Measurements from ENCODE around the gene KLHL29.

The KLHL29 gene

GRCh38 chr2:23513872-23514793, 129.2 kb downstream of the KLHL29 start:
- no peak for DNase-seq (ENCODE audit: low spot score)

GRCh38 chr2:23516520-23517256, 131.7 kb downstream of the KLHL29 start:
- no peak for DNase-seq (ENCODE audit: low spot score)

- no peak for DNase-seq (ENCODE audit: low spot score)
Observed at GRCh38 chr2:23518481-23519333, 133.7 kb downstream of the KLHL29 start.

- no peak for DNase-seq (ENCODE audit: low spot score)
Observed at GRCh38 chr2:23519334-23519651, 134.3 kb downstream of the KLHL29 start.

- no peak for DNase-seq (ENCODE audit: low spot score)
Observed at GRCh38 chr2:23520256-23520655, 135.3 kb downstream of the KLHL29 start.

- no peak for DNase-seq (ENCODE audit: low spot score)
Observed at GRCh38 chr2:23521060-23521459, 136.1 kb downstream of the KLHL29 start.

- no peak for DNase-seq (ENCODE audit: low spot score)
Observed at GRCh38 chr2:23522726-23523372, 137.9 kb downstream of the KLHL29 start.

GRCh38 chr2:23523373-23524260, 138.6 kb downstream of the KLHL29 start:
- no peak for DNase-seq (ENCODE audit: low spot score)

GRCh38 chr2:23524261-23524706, 139.3 kb downstream of the KLHL29 start:
- no peak for DNase-seq (ENCODE audit: low spot score)

GRCh38 chr2:23525137-23525765, 140.3 kb downstream of the KLHL29 start:
- DNase-seq (ENCODE audit: low spot score), result no peak

GRCh38 chr2:23526114-23526513, 141.1 kb downstream of the KLHL29 start:
- DNase-seq (ENCODE audit: low spot score), result no peak

- no peak for DNase-seq (ENCODE audit: low spot score)
Observed at GRCh38 chr2:23526835-23527790, 142.1 kb downstream of the KLHL29 start.

GRCh38 chr2:23528171-23528570, 143.2 kb downstream of the KLHL29 start:
- no peak for DNase-seq (ENCODE audit: low spot score)

GRCh38 chr2:23528690-23529089, 143.7 kb downstream of the KLHL29 start:
- DNase-seq (ENCODE audit: low spot score), result no peak

- no peak for DNase-seq (ENCODE audit: low spot score)
Observed at GRCh38 chr2:23529659-23530058, 144.7 kb downstream of the KLHL29 start.

- peak; percentile 67 for DNase-seq (ENCODE audit: low spot score)
Observed at GRCh38 chr2:23530206-23530908, 145.4 kb downstream of the KLHL29 start.

GRCh38 chr2:23530909-23531276, 145.9 kb downstream of the KLHL29 start:
- no peak for DNase-seq (ENCODE audit: low spot score)

GRCh38 chr2:23531280-23531679, 146.3 kb downstream of the KLHL29 start:
- no peak for DNase-seq (ENCODE audit: low spot score)

All from Ammon's horn (tissue), 1 donor.